Subcutaneous preadipocyte (primary cell): ENCODE data around the gene EFHB. TPM values are rescaled to one million over a fixed set of nuclear protein-coding genes. Genes with fewer than 3 reads are reported as not detected.

ENCODE experiments used
- total RNA-seq: library from RNA; depleted of rRNA; stranded (reverse); fragments of >200 nt; gene quantifications from 2 replicates; pipeline ENCODE4 v1.2.3, GENCODE V29; 2012

EFHB gene, protein sequence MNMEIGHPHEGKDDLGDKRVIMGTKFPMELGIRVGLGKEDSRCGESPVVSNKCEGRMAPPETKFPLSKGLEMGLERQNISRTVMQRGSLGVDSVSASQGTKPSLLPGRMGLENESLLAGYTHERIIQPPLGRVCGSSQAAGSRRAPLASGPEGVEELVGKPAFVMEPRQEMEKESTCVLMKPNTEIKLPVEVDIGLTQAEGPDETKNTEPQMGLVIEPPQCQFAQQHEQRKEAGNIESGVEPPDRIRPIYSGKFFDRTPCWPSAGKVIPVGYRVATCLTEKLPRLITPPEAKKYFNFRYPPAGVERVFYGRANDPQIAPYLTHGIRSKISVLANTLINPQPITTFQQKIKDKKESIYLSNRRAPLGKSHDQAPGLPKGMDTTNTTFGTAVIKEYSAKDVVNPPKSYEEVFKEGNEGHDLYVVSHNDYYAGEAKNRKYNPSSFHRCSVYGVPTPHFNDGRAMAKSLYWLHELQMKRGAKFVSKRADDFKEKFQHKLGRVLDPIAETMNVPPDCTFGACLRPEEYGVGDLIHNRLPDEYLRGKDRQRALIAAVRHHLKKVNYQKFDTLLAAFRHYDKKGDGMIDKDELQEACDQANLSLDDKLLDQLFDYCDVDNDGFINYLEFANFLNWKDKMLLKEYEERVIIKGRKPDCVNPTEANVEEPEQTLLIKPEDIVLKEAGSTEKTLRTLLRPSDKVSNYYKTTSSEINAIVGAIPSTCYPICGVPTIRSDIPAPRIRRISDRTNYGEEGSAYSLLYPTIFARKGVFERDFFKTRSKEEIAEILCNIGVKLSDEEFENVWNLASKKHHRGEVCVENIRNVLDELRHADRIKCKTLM
- total RNA-seq: 0.37 and 1.4 TPM in 2 replicates

DNA sequence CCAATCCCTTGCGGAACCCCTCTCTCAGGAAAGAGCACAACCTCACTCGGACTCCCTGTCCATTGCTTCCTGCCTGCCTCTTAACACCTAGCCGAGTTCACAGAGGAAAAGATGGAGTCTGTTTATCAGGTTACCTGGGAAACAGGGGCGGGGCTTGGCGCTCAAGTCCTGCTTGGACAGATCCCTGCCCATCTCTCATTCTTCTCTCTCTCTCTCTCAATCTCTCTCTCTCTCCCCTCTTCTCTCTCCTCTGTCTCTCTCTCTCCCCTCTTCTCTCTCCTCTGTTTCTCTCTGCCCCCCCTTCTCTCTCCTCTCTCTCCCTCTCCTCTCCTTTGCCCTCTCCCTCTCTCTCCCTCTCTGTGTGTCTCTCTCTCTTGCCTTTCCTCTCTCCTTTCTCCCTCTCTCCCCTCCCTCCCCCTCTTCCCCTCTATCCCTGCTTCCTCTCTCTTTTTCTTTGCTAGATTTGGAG, at the start of gene EFHB:
EFHB (minus strand) TSS at position 120 of the 469 bp plus-strand sequence. CDS start 199 bp downstream, outside the sequence.

GRCh38 chr3:19946832-19947548, 13.0 kb upstream of the EFHB start, which contains the start of gene RAB5A:
RAB5A (plus strand) TSS chr3:19947097; CDS start chr3:19950899, 3,802 bp downstream.

Other genes with a start within 250 kb of the EFHB start
- 59.2 and 67.2 TPM in 2 replicates for gene RAB5A, start 12.9 kb upstream of the EFHB start, total RNA-seq
- not detected in 2 replicates for gene PP2D1, start 78.0 kb upstream of the EFHB start, total RNA-seq
- gene KAT2B, start 106.2 kb upstream of the EFHB start, total RNA-seq: 7.3 and 12.1 TPM in 2 replicates